CD8-positive, alpha-beta memory T cell (primary cell): ENCODE results near the gene CHIC2. TPM values are rescaled to one million over a fixed set of nuclear protein-coding genes. Genes with fewer than 3 reads are reported as not detected.

ENCODE experiments used
- CTCF ChIA-PET: fragments of 350-600 bp; sonication (Branson Sonifier 250); formaldehyde crosslinking; loops from one replicate; lab custom pipeline; 2021; ENCODE audit warnings: antibody characterized with exemption; lab: Charles Lee
- POLR2A ChIA-PET: fragments of 350-600 bp; sonication (Branson Sonifier 250); formaldehyde crosslinking; loops from one replicate; lab custom pipeline; 2021; ENCODE audit warnings: antibody characterized with exemption; lab: Charles Lee
- DNase-seq, 5 donors: peaks; one replicate each; pipeline versions ENCODE4 v3.0.0 to v3.0.0-alpha.2; 2020 to 2022; ENCODE audit warnings: mixed read lengths in 1 of 5
- H3K27ac ChIP-seq: one replicate; pipeline ENCODE4 v1.7.0; 2013; ENCODE audit warnings: low read depth, mild to moderate bottlenecking, low read length, moderate library complexity
- H3K27me3 ChIP-seq: 2 replicates; pipeline ENCODE4 v1.7.0; 2013; ENCODE audit warnings: low read length, mild to moderate bottlenecking; ENCODE audit not compliant: insufficient read depth, poor library complexity, severe bottlenecking
- H3K36me3 ChIP-seq: 2 replicates; pipeline ENCODE4 v1.7.0; 2013; ENCODE audit warnings: mild to moderate bottlenecking, low read length, moderate library complexity; ENCODE audit not compliant: insufficient read depth
- H3K4me1 ChIP-seq: 2 replicates; pipeline ENCODE4 v1.7.0; 2013; ENCODE audit warnings: mild to moderate bottlenecking, low read length, moderate library complexity; ENCODE audit not compliant: insufficient read depth
- H3K4me3 ChIP-seq: 2 replicates; pipeline ENCODE4 v1.7.0; 2013; ENCODE audit warnings: mild to moderate bottlenecking, low read length
- H3K9me3 ChIP-seq: 2 replicates; pipeline ENCODE4 v1.7.0; 2013; ENCODE audit warnings: mild to moderate bottlenecking, low read length
- H3K27ac Mint-ChIP-seq, 8 donors: one replicate each; pipeline ENCODE4 v1.8.0; 2020 to 2021; ENCODE audit warnings: mixed read lengths in 8 of 8, mild to moderate bottlenecking in 6 of 8, inconsistent platforms in 3 of 8, moderate library complexity in 3 of 8
- H3K27me3 Mint-ChIP-seq, 2 donors: one replicate each; pipeline ENCODE4 v1.8.0; 2020 to 2021; ENCODE audit warnings: mixed read lengths in 2 of 2, mild to moderate bottlenecking in 1 of 2, moderate library complexity in 1 of 2
- H3K36me3 Mint-ChIP-seq, 3 donors: one replicate each; pipeline ENCODE4 v1.8.0; 2020 to 2021; ENCODE audit warnings: mixed read lengths in 3 of 3, inconsistent platforms in 1 of 3, mild to moderate bottlenecking in 1 of 3
- H3K4me1 Mint-ChIP-seq, 3 donors: one replicate each; pipeline ENCODE4 v1.8.0; 2020 to 2021; ENCODE audit warnings: mixed read lengths in 3 of 3, inconsistent platforms in 1 of 3, mild to moderate bottlenecking in 1 of 3
- H3K4me3 Mint-ChIP-seq, 7 donors: one replicate each; pipeline ENCODE4 v1.8.0; 2020 to 2021; ENCODE audit warnings: mixed read lengths in 7 of 7, mild to moderate bottlenecking in 6 of 7, moderate library complexity in 4 of 7, inconsistent platforms in 2 of 7
- H3K9me3 Mint-ChIP-seq, 5 donors: one replicate each; pipeline ENCODE4 v1.8.0; 2020 to 2022; ENCODE audit warnings: mixed read lengths in 5 of 5, mild to moderate bottlenecking in 3 of 5, moderate library complexity in 2 of 5, inconsistent platforms in 1 of 5
- polyA plus RNA-seq: library from polyadenylated mRNA; unstranded; fragments of 300-500 nt; fragmentation: Illumina TruSeq; gene quantifications from one replicate; pipeline ENCODE4 v1.2.3, GENCODE V29; 2021
- total RNA-seq, 2 experiments: library from RNA; stranded (reverse); gene quantifications; one replicate each; pipeline ENCODE4 v1.2.3, GENCODE V29; 2021

Gene CHIC2
- total and polyA plus RNA-seq, 3 experiments from 2014 or later: 25.0 to 57.3 (median 27.9) TPM

GRCh38 chr4:53991821-53992220 is 72.6 kb downstream of the CHIC2 start:
- H3K27me3 ChIP-seq: no peaks in the 10 kb centered on the region
- H3K4me1 ChIP-seq: no peaks in the 10 kb centered on the region
- H3K27ac Mint-ChIP-seq: no peak overlapping the region
- peaks cover 0 to 9% (median 5%) of the 10 kb centered on the region in 3 donors for H3K36me3 Mint-ChIP-seq
- CTCF ChIA-PET: no interaction called here
- no peaks in the 10 kb centered on the region for H3K27me3 Mint-ChIP-seq
- H3K4me1 Mint-ChIP-seq: peaks cover 0 to 9% (median 1%) of the 10 kb centered on the region in 3 donors
- no peak overlapping the region for H3K4me3 Mint-ChIP-seq
- H3K36me3 ChIP-seq: no peaks in the 10 kb centered on the region
- no peaks in the 10 kb centered on the region for H3K9me3 ChIP-seq
- no peak overlapping the region for H3K27ac ChIP-seq
- H3K9me3 Mint-ChIP-seq: no peaks in the 10 kb centered on the region
- H3K4me3 ChIP-seq: no peak overlapping the region
- POLR2A ChIA-PET: no interaction called here
- DNase-seq: no peak

DNA sequence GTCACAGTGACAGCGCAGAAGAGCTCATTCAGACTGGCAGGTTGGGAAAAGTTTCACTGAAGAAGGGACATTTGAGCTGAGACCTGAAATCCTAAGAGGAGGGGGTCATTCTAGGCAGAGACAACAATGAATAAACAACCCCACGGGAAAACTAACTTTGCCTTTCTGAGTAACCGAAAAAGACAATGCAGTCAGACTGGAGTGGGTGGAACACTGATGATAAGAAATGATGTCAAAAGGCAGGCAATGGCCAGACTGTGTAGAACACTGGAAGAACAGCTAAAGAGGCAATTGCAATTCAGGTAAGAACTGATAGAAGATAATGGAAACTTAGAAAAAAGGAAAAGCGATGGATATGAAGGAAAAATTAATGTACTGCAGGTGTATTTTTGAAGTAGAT is 73.8 kb downstream of the CHIC2 start:
- Mint-ChIP-seq H3K27ac (no peak overlapping the region), H3K36me3 (peaks cover 0 to 9% (median 2%) of the 10 kb centered on the region in 3 donors), H3K9me3 (no peaks in the 10 kb centered on the region), H3K4me3 (no peak overlapping the region), H3K27me3 (no peaks in the 10 kb centered on the region), H3K4me1 (peaks cover 0 to 9% (median 1%) of the 10 kb centered on the region in 3 donors)
- POLR2A ChIA-PET: no interaction called here
- CTCF ChIA-PET: interaction anchor here (0.5 kb wide), 1 partner anchor 61 kb away, joined by 3 read pairs; no protein-coding TSS in a partner anchor
- no peaks in the 10 kb centered on the region for H3K4me1 ChIP-seq
- no peaks in the 10 kb centered on the region for H3K36me3 ChIP-seq
- no peaks in the 10 kb centered on the region for H3K9me3 ChIP-seq
- H3K27ac ChIP-seq: no peak overlapping the region
- H3K4me3 ChIP-seq: no peak overlapping the region
- H3K27me3 ChIP-seq: no peaks in the 10 kb centered on the region
- no peak for DNase-seq

- Mint-ChIP-seq H3K4me3 (no peak overlapping the region), H3K27me3 (no peaks in the 10 kb centered on the region), H3K4me1 (peaks cover 0 to 1% (median 0%) of the 10 kb centered on the region in 3 donors), H3K27ac (no peak overlapping the region), H3K36me3 (no peaks in the 10 kb centered on the region), H3K9me3 (no peaks in the 10 kb centered on the region)
- DNase-seq: no peak
- CTCF ChIA-PET: no interaction called here
- Histone ChIP-seq H3K4me3 (no peak overlapping the region), H3K9me3 (no peaks in the 10 kb centered on the region), H3K36me3 (no peaks in the 10 kb centered on the region), H3K4me1 (no peaks in the 10 kb centered on the region), H3K27ac (no peak overlapping the region), H3K27me3 (no peaks in the 10 kb centered on the region)
- POLR2A ChIA-PET: no interaction called here
Measured at GRCh38 chr4:53987761-53988171, 76.6 kb downstream of the CHIC2 start.

- H3K27ac ChIP-seq: no peak overlapping the region
- Mint-ChIP-seq H3K27me3 (no peaks in the 10 kb centered on the region), H3K36me3 (no peaks in the 10 kb centered on the region), H3K9me3 (no peaks in the 10 kb centered on the region), H3K4me3 (no peak overlapping the region), H3K4me1 (peaks cover 0 to 3% (median 0%) of the 10 kb centered on the region in 3 donors), H3K27ac (no peak overlapping the region)
- H3K27me3 ChIP-seq: no peaks in the 10 kb centered on the region
- CTCF ChIA-PET: interaction anchor here (1.4 kb wide), 1 partner anchor 232 kb away, joined by 3 read pairs; no protein-coding TSS in a partner anchor
- POLR2A ChIA-PET: no interaction called here
- no peaks in the 10 kb centered on the region for H3K4me1 ChIP-seq
- H3K4me3 ChIP-seq: no peak overlapping the region
- no peak for DNase-seq
- H3K9me3 ChIP-seq: no peaks in the 10 kb centered on the region
- H3K36me3 ChIP-seq: no peaks in the 10 kb centered on the region
Measured at GRCh38 chr4:53986062-53986461, 78.3 kb downstream of the CHIC2 start.

DNA sequence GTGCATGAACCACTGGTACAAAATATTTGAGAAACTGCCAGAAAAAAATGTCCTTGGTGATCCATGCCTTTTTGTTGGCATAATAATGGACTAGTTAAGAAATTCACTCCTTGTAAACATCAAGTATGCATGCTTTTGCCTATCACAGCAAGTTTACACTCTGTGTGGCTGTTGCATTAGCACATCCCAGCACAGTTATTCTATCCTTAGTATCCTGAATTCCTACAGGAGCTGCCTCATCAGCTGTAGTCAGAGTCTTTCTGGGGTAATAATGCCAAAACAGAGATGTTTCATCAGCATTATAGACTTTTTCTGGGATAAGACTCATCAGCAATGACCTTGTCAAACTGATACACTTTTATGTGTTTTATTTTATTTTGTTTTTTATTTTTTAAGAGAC is 82.8 kb downstream of the CHIC2 start:
- DNase-seq: no peak
- POLR2A ChIA-PET: no interaction called here
- Mint-ChIP-seq H3K9me3 (no peaks in the 10 kb centered on the region), H3K27ac (no peak overlapping the region), H3K36me3 (no peaks in the 10 kb centered on the region), H3K4me1 (peaks cover 0 to 2% (median 0%) of the 10 kb centered on the region in 3 donors), H3K27me3 (no peaks in the 10 kb centered on the region), H3K4me3 (no peak overlapping the region)
- no peaks in the 10 kb centered on the region for H3K9me3 ChIP-seq
- CTCF ChIA-PET: no interaction called here
- no peaks in the 10 kb centered on the region for H3K27me3 ChIP-seq
- H3K36me3 ChIP-seq: no peaks in the 10 kb centered on the region
- no peak overlapping the region for H3K4me3 ChIP-seq
- H3K4me1 ChIP-seq: no peaks in the 10 kb centered on the region
- H3K27ac ChIP-seq: no peak overlapping the region

DNA sequence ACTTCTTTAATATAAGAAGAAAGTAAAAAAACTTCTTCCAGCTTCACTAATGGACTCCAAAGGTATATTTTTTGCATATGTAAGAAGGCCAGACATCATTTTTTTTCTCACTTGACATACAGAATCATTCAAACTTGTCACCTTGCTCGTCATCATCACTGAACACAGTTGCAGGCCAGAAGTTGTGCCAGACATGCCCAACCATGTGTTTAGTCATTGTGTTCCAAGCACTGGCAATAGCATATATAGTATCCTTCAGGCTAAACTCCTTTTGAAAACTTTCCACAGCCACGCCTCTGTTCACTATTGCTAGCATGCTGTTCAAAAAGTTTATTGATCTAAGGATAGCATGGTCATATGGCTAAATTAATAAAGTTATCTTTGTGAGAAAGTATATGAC is 83.3 kb downstream of the CHIC2 start:
- no peak overlapping the region for H3K4me3 Mint-ChIP-seq

DNA sequence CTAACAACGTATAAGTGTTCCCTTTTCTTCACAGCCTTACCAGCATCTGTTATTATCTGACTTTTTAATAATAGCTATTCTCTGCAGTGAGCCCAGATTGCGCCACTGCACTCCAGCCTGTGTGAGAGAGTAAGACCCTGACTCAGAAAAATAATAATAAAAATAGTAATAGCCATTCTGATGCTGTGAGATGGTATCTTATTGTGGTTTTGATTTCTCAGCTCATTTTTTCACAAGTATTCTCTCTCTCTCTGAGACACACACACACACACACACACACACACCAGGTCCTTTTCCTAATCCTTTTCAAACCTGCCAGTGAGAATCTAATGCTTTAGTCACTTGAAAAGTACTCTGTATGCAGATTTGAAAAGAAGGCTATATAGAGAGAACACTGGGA is 89.8 kb downstream of the CHIC2 start:
- H3K27ac ChIP-seq: no peak overlapping the region
- H3K4me1 ChIP-seq: no peaks in the 10 kb centered on the region
- DNase-seq: no peak
- no peak overlapping the region for H3K27ac Mint-ChIP-seq
- no peak overlapping the region for H3K4me3 Mint-ChIP-seq
- peaks cover 0 to 10% (median 0%) of the 10 kb centered on the region in 5 donors for H3K9me3 Mint-ChIP-seq
- H3K9me3 ChIP-seq: no peaks in the 10 kb centered on the region
- H3K27me3 ChIP-seq: no peaks in the 10 kb centered on the region
- H3K36me3 Mint-ChIP-seq: peaks cover 2 to 19% (median 6%) of the 10 kb centered on the region in 3 donors
- H3K27me3 Mint-ChIP-seq: no peaks in the 10 kb centered on the region
- H3K4me1 Mint-ChIP-seq: no peaks in the 10 kb centered on the region
- H3K4me3 ChIP-seq: no peak overlapping the region
- peaks cover 4% of the 10 kb centered on the region for H3K36me3 ChIP-seq
- CTCF ChIA-PET: interaction anchor here (1.3 kb wide), 1 partner anchor 259 kb away, joined by 4 read pairs; no protein-coding TSS in a partner anchor
- POLR2A ChIA-PET: no interaction called here

More for the DNA sequence above, 83.3 kb downstream of the CHIC2 start:
- Histone ChIP-seq H3K27me3 (no peaks in the 10 kb centered on the region), H3K27ac (no peak overlapping the region), H3K9me3 (no peaks in the 10 kb centered on the region), H3K4me3 (no peak overlapping the region), H3K36me3 (no peaks in the 10 kb centered on the region), H3K4me1 (no peaks in the 10 kb centered on the region)
- Mint-ChIP-seq H3K4me1 (peaks cover 0 to 2% (median 0%) of the 10 kb centered on the region in 3 donors), H3K27me3 (no peaks in the 10 kb centered on the region), H3K27ac (no peak overlapping the region), H3K36me3 (peaks cover 0 to 2% (median 2%) of the 10 kb centered on the region in 3 donors), H3K9me3 (no peaks in the 10 kb centered on the region)
- no peak for DNase-seq
- POLR2A ChIA-PET: no interaction called here
- CTCF ChIA-PET: no interaction called here

- Mint-ChIP-seq H3K4me3 (no peak overlapping the region), H3K4me1 (no peaks in the 10 kb centered on the region), H3K27me3 (no peaks in the 10 kb centered on the region), H3K36me3 (peaks cover 0 to 14% (median 2%) of the 10 kb centered on the region in 3 donors), H3K9me3 (peaks cover 0 to 8% (median 5%) of the 10 kb centered on the region in 5 donors), H3K27ac (no peak overlapping the region)
- no peaks in the 10 kb centered on the region for H3K27me3 ChIP-seq
- ChIA-PET CTCF (no interaction called here), POLR2A (no interaction called here)
- no peak for DNase-seq
- H3K27ac ChIP-seq: no peak overlapping the region
- H3K4me1 ChIP-seq: no peaks in the 10 kb centered on the region
- no peaks in the 10 kb centered on the region for H3K36me3 ChIP-seq
- no peak overlapping the region for H3K4me3 ChIP-seq
- no peaks in the 10 kb centered on the region for H3K9me3 ChIP-seq
Measured at GRCh38 chr4:53967986-53968385, 96.4 kb downstream of the CHIC2 start.
